Aorta (tissue), 5 donors: ENCODE data around the gene VWF. TPM values are rescaled to one million over a fixed set of nuclear protein-coding genes. Genes with fewer than 3 reads are reported as not detected.

Source experiments
- ATAC-seq: fragments of 200-7000 bp; cut with Tn5 transposase; one replicate; pipeline ENCODE4 v1.9.1; 2022; ENCODE audit warnings: moderate library complexity; ENCODE audit not compliant: low FRiP score
- DNase-seq, 2 donors: peaks; one replicate each; pipeline ENCODE4 v3.0.0-alpha.2; 2020
- H3K27ac ChIP-seq, 2 donors: one replicate each; pipeline ENCODE4 v1.5.1; 2013; ENCODE audit warnings: low read length in 2 of 2, mild to moderate bottlenecking in 2 of 2, moderate library complexity in 2 of 2, control low read depth in 1 of 2, inconsistent platforms in 1 of 2, low read depth in 1 of 2
- H3K27me3 ChIP-seq, 2 donors: one replicate each; pipeline ENCODE4 v1.6.1; 2013; ENCODE audit warnings: control low read depth in 1 of 2, low read length in 1 of 2, mild to moderate bottlenecking in 1 of 2, moderate library complexity in 1 of 2; ENCODE audit not compliant: insufficient read depth in 2 of 2, control insufficient read depth in 1 of 2
- H3K36me3 ChIP-seq, 2 donors: one replicate each; pipeline ENCODE4 v1.6.1; 2013; ENCODE audit warnings: control low read depth in 1 of 2, low read length in 1 of 2, mild to moderate bottlenecking in 1 of 2; ENCODE audit not compliant: insufficient read depth in 2 of 2, control insufficient read depth in 1 of 2
- H3K4me1 ChIP-seq, 2 donors: one replicate each; pipeline ENCODE4 v1.6.1; 2013; ENCODE audit warnings: low read length in 2 of 2, control low read depth in 1 of 2, mild to moderate bottlenecking in 1 of 2, moderate library complexity in 1 of 2; ENCODE audit not compliant: insufficient read depth in 2 of 2, control insufficient read depth in 1 of 2
- H3K4me3 ChIP-seq, 2 donors: one replicate each; pipeline ENCODE4 v1.5.1; 2013; ENCODE audit warnings: low read length in 2 of 2, control low read depth in 1 of 2, mild to moderate bottlenecking in 1 of 2
- H3K9me3 ChIP-seq: one replicate; pipeline ENCODE4 v1.6.1; 2013; ENCODE audit warnings: mild to moderate bottlenecking, low read length; ENCODE audit not compliant: control insufficient read depth
- WGBS, 2 donors: extraction: QIAGEN DNeasy Blood & Tissue Kit; methylation state at CpG; one replicate each; pipeline ENCODE4 v1.1.7; 2013; 5-methylcytosine and 5-hydroxymethylcytosine counted together
- intact Hi-C, 2 donors: fragments of 100-400 bp; cut with DNase I; formaldehyde crosslinking; loops; one replicate each; pipeline versions ENCODE4 v1.14.2 to v1.15.0; 2022
- polyA plus RNA-seq, 2 donors: library from polyadenylated mRNA; stranded (reverse); fragments of 200-250 nt; gene quantifications; one replicate each; pipeline ENCODE4 v1.2.3, GENCODE V29; 2013
- total RNA-seq, 2 donors: library from RNA; stranded (reverse); fragmentation: NEBNext Ultra II Directional; extraction: Animal tissue kit (Norgen Biotek cat#: 25700); gene quantifications; one replicate each; pipeline ENCODE4 v1.2.1, GENCODE V29; 2021
- donor health status: healthy with polysubstance abuse.
- donor health status: Bipolar disorder and iron deficiency.
- donor health status: DM: no; HTN: no; CAD: no.
- donor health status: DM: no; HTN: no; CAD: no.
- donor health status: DM: yes; HTN: yes; CAD: no.

Gene VWF
- total and polyA plus RNA-seq, 4 donors: 1.3 to 619 (median 263) TPM

- Histone ChIP-seq H3K27ac (no peak overlapping the region), H3K27me3 (no peaks in the 10 kb centered on the region), H3K4me3 (no peak overlapping the region), H3K36me3 (no peaks in the 10 kb centered on the region), H3K9me3 (no peaks in the 10 kb centered on the region), H3K4me1 (peaks cover 1 to 9% of the 10 kb centered on the region in 2 donors)
- intact Hi-C loops: no loop called here
- DNase-seq: no peak
- no peak for ATAC-seq
- WGBS, 2 donors: 48 to 54% methylated on average over 54 to 58 of the region's 58 CpGs
Measured at GRCh38 chr12:6056406-6057240, 67.8 kb downstream of the VWF start.

DNA sequence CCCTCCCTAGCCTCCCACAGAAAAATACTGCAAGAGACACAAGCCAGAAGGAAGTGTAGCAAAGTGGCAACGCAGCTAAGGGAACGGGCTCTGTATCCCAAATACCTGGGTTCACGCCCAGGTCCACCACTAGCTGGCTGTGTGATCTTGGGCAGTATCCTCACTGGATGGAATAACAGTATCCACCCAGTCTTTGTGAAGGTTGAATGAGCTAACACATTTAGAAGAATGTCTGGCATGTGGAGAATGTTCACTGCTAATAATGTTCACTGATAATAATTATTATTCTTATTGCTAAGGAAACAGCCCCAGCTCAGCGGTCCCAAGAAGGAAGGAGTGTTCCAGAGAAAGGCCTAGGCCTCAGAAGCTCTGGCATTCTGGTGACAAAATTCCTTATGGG is 70.9 kb downstream of the VWF start:
- intact Hi-C loops: no loop called here
- Histone ChIP-seq H3K9me3 (no peaks in the 10 kb centered on the region), H3K27me3 (no peaks in the 10 kb centered on the region), H3K4me1 (peaks cover 4 to 9% of the 10 kb centered on the region in 2 donors), H3K4me3 (no peak overlapping the region), H3K36me3 (no peaks in the 10 kb centered on the region), H3K27ac (peak overlapping the region in 1 of 2 donors; percentile 87)
- no peak for ATAC-seq
- no peak for DNase-seq
- 9 to 20% methylated on average over 4 of the region's 4 CpGs for whole genome bisulfite sequencing, 2 donors

DNA sequence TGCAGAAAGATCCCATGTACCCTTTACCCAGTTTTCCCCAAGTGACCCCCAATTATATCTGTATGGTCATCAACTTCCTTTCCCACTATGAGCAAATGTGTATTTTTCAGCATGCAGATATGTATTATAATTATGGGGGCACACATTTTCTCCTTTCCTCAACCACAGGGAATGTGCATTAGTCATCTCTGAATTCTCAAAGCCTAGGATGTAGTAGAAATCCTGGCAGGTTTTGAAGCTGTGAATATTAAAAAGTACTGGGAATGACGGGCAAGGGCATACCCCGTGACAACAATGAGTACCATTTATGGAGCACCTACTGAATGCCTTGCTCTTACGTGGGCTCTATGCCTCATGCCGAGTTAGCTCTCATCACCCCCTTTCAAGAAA is 71.5 kb downstream of the VWF start:
- ATAC-seq: no peak
- 74 to 78% methylated on average over 4 of the region's 4 CpGs for whole genome bisulfite sequencing, 2 donors
- no peak overlapping the region for H3K4me3 ChIP-seq
- DNase-seq: no peak
- H3K27me3 ChIP-seq: no peaks in the 10 kb centered on the region
- peak overlapping the region in 1 of 2 donors; percentile 18 for H3K27ac ChIP-seq
- peaks cover 4 to 9% of the 10 kb centered on the region in 2 donors for H3K4me1 ChIP-seq
- intact Hi-C loops: no loop called here
- H3K36me3 ChIP-seq: no peaks in the 10 kb centered on the region
- H3K9me3 ChIP-seq: no peaks in the 10 kb centered on the region

DNA sequence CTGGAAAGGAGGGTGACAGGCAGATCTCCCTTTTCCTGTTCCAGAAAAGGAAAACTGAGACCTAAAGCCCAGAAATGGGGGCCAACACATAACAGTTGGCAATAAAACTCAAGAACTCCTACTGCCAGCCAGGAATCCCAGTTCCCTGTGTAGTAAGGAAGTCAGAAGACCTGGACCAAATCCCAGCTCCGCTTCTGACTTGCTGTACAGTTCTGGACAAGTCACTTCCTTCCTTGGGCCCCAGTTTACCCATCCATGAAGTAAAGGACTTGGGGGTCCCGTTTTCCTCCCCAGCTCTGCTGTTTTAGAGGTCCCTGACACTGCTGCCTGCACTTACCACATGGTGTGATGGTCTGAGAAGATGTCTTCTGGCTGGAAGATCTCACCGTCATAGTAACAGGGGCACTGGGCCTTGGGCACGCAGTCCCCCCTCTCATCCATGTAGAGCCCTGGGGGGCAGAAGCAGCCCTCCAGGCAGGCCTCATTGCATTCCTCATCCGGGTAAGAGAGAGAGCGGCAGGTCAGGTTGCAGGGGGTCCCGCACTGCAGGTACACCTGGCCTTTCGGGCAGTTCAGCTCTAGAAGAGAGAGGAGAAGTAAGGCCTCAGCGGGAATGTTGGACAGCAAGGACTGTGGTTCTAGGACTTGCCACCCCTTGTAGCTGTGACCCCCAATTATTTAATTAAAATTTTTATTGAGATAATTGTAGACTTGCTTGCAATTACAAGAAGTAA is 72.1 kb downstream of the VWF start:
- no peaks in the 10 kb centered on the region for H3K9me3 ChIP-seq
- intact Hi-C loops: no loop called here
- ATAC-seq: no peak

GRCh38 chr12:6049992-6050391 is 74.5 kb downstream of the VWF start:
- no peak overlapping the region for H3K27ac ChIP-seq
- peaks cover 4 to 9% of the 10 kb centered on the region in 2 donors for H3K4me1 ChIP-seq
- no peak overlapping the region for H3K4me3 ChIP-seq
- 94 to 95% methylated on average over 8 of the region's 8 CpGs for WGBS, 2 donors
- ATAC-seq (no peak), DNase-seq (peak in 1 of 2 donors; percentile 21)
- no peaks in the 10 kb centered on the region for H3K27me3 ChIP-seq
- no peaks in the 10 kb centered on the region for H3K9me3 ChIP-seq
- no peaks in the 10 kb centered on the region for H3K36me3 ChIP-seq
- intact Hi-C loops: no loop called here

More for the DNA sequence above, 72.1 kb downstream of the VWF start:
- Histone ChIP-seq H3K4me3 (no peak overlapping the region), H3K4me1 (peaks cover 4 to 9% of the 10 kb centered on the region in 2 donors), H3K36me3 (no peaks in the 10 kb centered on the region), H3K27me3 (no peaks in the 10 kb centered on the region), H3K27ac (no peak overlapping the region)
- peak in 1 of 2 donors; percentile 45 for DNase-seq
- WGBS, 2 donors: 89 to 90% methylated on average over 9 of the region's 9 CpGs

- no peak overlapping the region for H3K27ac ChIP-seq
- ATAC-seq: peak; percentile 70
Measured at GRCh38 chr12:6049587-6049986, 74.9 kb downstream of the VWF start.

DNA sequence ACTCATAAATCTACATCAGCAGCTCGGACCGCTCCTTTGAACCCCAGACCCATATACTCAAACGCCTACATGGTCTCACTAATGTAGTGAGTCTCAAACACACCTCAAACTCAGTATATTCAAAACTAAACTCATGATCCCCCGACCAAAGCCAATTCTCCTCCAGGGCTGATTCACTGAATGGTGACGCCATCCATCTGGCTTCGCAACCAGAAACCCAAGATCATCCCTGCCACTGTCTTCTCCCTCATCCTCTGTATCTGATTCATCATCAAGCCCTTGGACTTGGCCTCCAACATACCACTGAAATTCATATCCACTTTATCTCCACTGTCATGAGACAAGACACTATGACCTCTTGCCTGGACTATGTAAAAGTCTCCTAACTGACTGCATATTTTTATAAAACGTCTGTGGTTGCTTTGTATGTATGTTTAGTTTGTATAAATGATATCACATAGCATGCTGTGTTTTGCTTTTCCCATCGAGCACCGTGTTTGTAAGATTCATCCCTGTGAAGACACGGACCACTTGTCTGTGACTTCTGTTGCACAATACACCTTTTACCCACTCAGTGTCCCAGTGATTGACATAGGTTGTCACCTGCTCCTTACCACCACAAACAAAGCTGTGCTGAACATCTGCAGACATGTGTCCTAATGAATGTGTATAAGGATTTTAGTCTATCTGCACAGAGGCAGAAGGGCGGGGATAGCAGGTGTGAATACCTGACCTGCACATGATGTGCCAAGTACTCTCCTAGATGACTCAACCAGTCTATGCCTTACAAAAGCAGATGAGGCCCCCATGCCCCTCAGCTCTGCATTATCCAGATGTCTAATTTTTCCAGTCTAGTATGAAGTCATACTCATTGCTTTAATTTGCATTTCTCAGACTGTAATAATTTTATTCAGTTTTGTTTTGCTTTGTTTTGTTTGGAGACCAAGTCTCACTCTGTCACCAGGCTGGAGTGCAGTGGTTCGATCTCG is 76.9 kb downstream of the VWF start:
- Histone ChIP-seq H3K36me3 (no peaks in the 10 kb centered on the region), H3K4me1 (peaks cover 0 to 3% of the 10 kb centered on the region in 2 donors), H3K4me3 (no peak overlapping the region), H3K27me3 (no peaks in the 10 kb centered on the region), H3K9me3 (no peaks in the 10 kb centered on the region), H3K27ac (no peak overlapping the region)
- WGBS, 2 donors: 77 to 80% methylated on average over 13 of the region's 13 CpGs
- intact Hi-C loops: no loop called here
- ATAC-seq: no peak
- peak in 1 of 2 donors; percentile 25 for DNase-seq

More at GRCh38 chr12:6049587-6049986, 74.9 kb downstream of the VWF start:
- Histone ChIP-seq H3K36me3 (no peaks in the 10 kb centered on the region), H3K4me3 (no peak overlapping the region), H3K27me3 (no peaks in the 10 kb centered on the region), H3K4me1 (peaks cover 4 to 9% of the 10 kb centered on the region in 2 donors), H3K9me3 (no peaks in the 10 kb centered on the region)
- DNase-seq: peak in 1 of 2 donors; percentile 28
- intact Hi-C loops: no loop called here

DNA sequence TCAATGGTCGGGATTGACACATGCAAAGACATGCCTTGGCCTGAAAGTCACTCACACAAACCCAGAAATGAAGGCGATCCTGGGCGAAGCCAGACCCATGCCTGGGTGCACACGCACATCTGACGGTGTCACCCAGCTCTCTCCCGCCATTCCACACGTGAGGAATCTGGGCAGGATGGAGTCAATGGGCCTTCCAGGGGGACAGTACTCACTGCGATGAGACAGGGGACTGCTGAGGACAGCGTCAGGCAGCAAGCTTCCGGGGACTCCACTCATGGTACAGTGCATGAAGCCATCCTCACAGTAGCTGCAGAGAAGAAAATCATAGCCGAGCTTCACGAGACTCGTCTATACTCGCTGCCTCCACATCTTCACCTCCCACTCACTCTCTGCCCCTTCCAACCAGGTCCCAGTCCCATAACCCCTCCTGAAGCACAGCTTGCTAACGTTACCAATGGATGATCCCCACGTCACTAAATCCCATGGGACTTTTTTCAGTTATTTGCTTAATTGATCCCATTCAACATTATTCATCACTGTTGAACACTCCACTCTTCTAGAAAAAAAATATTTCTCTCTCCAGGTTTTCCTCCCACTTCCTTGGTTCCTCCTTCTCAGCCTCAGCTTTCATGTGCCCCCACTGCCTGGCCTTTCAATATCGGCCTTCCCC is 77.8 kb downstream of the VWF start:
- Histone ChIP-seq H3K36me3 (no peaks in the 10 kb centered on the region), H3K9me3 (no peaks in the 10 kb centered on the region), H3K27ac (no peak overlapping the region), H3K4me1 (peaks cover 0 to 3% of the 10 kb centered on the region in 2 donors), H3K4me3 (no peak overlapping the region), H3K27me3 (no peaks in the 10 kb centered on the region)
- 97 to 98% methylated on average over 17 of the region's 17 CpGs for WGBS, 2 donors
- DNase-seq (peak in 1 of 2 donors; percentile 55), ATAC-seq (no peak)
- intact Hi-C loops: no loop called here
